GM12891 (cell line): Measurements from ENCODE around the gene ERP29.

Experiments used
- POLR2A ChIP-seq: IDR thresholded peaks from 2 replicates; pipeline ENCODE4 v1.6.1; 2011; ENCODE audit warnings: low read depth, low read length, control low read depth
- POLR2AphosphoS5 ChIP-seq: IDR thresholded peaks from 2 replicates; pipeline ENCODE4 v1.6.1; 2011; ENCODE audit warnings: low read depth, low read length, control low read depth
- POU2F2 ChIP-seq: IDR thresholded peaks from 2 replicates; pipeline ENCODE4 v1.6.1; 2011; ENCODE audit warnings: low read depth, mild to moderate bottlenecking, control low read depth, low read length, moderate library complexity

DNA sequence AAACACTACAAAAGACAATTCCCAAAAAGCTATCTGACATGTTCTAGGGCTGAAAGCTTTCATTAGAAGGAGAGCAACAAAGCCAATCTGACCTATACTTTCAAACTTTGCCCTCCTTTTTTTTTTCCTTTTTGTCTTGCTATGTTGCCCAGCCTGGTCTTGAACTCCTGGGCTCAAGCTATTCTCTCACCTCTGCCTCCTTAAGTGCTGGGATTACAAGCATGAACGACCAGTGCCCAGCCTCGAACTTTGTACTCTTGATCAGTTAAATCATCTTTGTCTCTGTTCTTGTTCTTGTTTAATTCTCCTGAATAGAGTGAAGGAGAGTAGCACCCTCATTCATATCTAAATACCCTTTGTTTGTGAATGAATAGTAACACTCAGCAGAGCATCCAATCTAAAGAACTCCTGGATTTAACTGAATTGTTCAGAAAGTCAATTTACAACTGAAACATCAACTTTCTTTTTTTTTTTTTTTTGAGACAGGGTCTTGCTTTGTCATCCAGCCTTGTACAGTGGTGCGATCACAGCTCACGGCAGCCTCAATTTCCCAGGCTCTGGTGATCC, 22.1 kb downstream of the ERP29 start:
- TF ChIP-seq POLR2A (no peak), POU2F2 (no peak), POLR2AphosphoS5 (no peak)
